Subcutaneous adipose tissue (tissue), 4 donors: ENCODE results near the gene MFN2. TPM values are rescaled to one million over a fixed set of nuclear protein-coding genes. Genes with fewer than 3 reads are reported as not detected.

Experiments
- CTCF ChIP-seq: fragments of 450-650 bp; IDR thresholded peaks from one replicate; pipeline ENCODE4 v1.5.1; 2016; ENCODE audit warnings: low read depth, mild to moderate bottlenecking, control low read depth, antibody characterized with exemption, moderate library complexity
- total RNA-seq, 4 donors: library from RNA; depleted of rRNA; stranded (reverse); fragments of >200 nt; gene quantifications; one replicate each; pipeline ENCODE4 v1.1.0, GENCODE V29; 2016

The MFN2 gene
- total RNA-seq, 4 donors from 2014 or later, result 46.5 to 69.9 (median 48.8) TPM

GRCh38 chr1:12009318-12009947 is 29.2 kb downstream of the MFN2 start:
- no peak for TF ChIP-seq CTCF

- no peak for TF ChIP-seq CTCF
These were observed 30.7 kb downstream of the MFN2 start for GRCh38 chr1:12010746-12011570.

- no peak for TF ChIP-seq CTCF
These were observed 31.8 kb downstream of the MFN2 start for GRCh38 chr1:12011998-12012397.

GRCh38 chr1:12012560-12013316 is 32.5 kb downstream of the MFN2 start:
- TF ChIP-seq CTCF, result no peak

- no peak for TF ChIP-seq CTCF
These were observed 34.1 kb downstream of the MFN2 start for GRCh38 chr1:12014141-12014991.

GRCh38 chr1:12015001-12015491 is 34.8 kb downstream of the MFN2 start:
- TF ChIP-seq CTCF, result no peak
